Endothelial cell of umbilical vein (primary cell): ENCODE results near the gene RBM25. TPM values are rescaled to one million over a fixed set of nuclear protein-coding genes. Genes with fewer than 3 reads are reported as not detected.

ENCODE experiments used
- BruUV-seq: library from RNA; stranded (reverse); fragments of 400-500 nt; replicated peaks from 2 replicates; lab custom pipeline; 2021; lab: Mats Ljungman, UMichigan
- CTCF ChIA-PET: fragments of 300-600, 350-600 bp; sonication (Branson Sonifier 250); formaldehyde crosslinking; loops from one replicate; lab custom pipeline; 2021; ENCODE audit warnings: antibody characterized with exemption, inconsistent platforms; lab: Charles Lee
- POLR2A ChIA-PET: fragments of 300-600, 350-600 bp; sonication (Branson Sonifier 250); formaldehyde crosslinking; loops from one replicate; lab custom pipeline; 2021; ENCODE audit warnings: antibody characterized with exemption, inconsistent platforms; lab: Charles Lee
- DNase-seq: peaks from one replicate; pipeline ENCODE4 v3.0.0-alpha.2; 2011; ENCODE audit warnings: low read depth, low spot score
- FAIRE-seq: peaks from 2 replicates; lab custom pipeline; 2011; peaks lifted over from hg19 to GRCh38; lab: Jason Lieb, UNC
- H2AFZ ChIP-seq: 2 replicates; pipeline ENCODE4 v1.6.0; 2012; ENCODE audit warnings: low read depth, low read length, control low read depth, inconsistent platforms
- H3K27ac ChIP-seq: 2 replicates; pipeline ENCODE4 v1.5.1; 2011; ENCODE audit warnings: low read depth, mild to moderate bottlenecking, control low read depth, low read length, moderate library complexity; ENCODE audit not compliant: insufficient read depth
- H3K27me3 ChIP-seq, 2 experiments: 2 replicates each; pipeline versions ENCODE4 v1.6.0 to v1.6.1; 2011; ENCODE audit warnings: low read length in 2 of 2, mixed read lengths in 1 of 2; ENCODE audit not compliant: control insufficient read depth in 2 of 2, insufficient read depth in 2 of 2
- H3K36me3 ChIP-seq, 2 experiments: 2 replicates in 1 of 2; 3 replicates in 1 of 2; pipeline ENCODE4 v1.5.1; 2011; ENCODE audit warnings: low read length in 2 of 2, mild to moderate bottlenecking in 1 of 2, moderate library complexity in 1 of 2; ENCODE audit not compliant: control insufficient read depth in 2 of 2, insufficient read depth in 2 of 2; ENCODE audit errors: extremely low read depth in 1 of 2
- H3K4me1 ChIP-seq: 3 replicates; pipeline ENCODE4 v1.5.1; 2011; ENCODE audit warnings: mild to moderate bottlenecking, low read length; ENCODE audit not compliant: control insufficient read depth, insufficient read depth; ENCODE audit errors: extremely low read depth
- H3K4me2 ChIP-seq: 2 replicates; pipeline ENCODE4 v1.6.1; 2011; ENCODE audit warnings: low read length, control low read depth, mixed read lengths; ENCODE audit not compliant: insufficient read depth
- H3K4me3 ChIP-seq, 3 experiments: fragments of 200-600 bp in 1 of 3; sonication (generic), shearing (Covaris generic) in 1 of 3; replicated peaks in 1 of 3; 2 replicates each; pipeline ENCODE4 v1.5.1; 2011 to 2016; ENCODE audit warnings: control low read depth in 3 of 3, low read length in 3 of 3, mild to moderate bottlenecking in 2 of 3, inconsistent platforms in 1 of 3, low read depth in 1 of 3, moderate library complexity in 1 of 3; ENCODE audit not compliant: insufficient read depth in 1 of 3
- H3K79me2 ChIP-seq: 2 replicates; pipeline ENCODE4 v1.6.0; 2012; ENCODE audit warnings: low read length, inconsistent platforms; ENCODE audit not compliant: control insufficient read depth, insufficient read depth
- H3K9ac ChIP-seq: replicated peaks from 2 replicates; pipeline ENCODE3; 2011; ENCODE audit warnings: low read length, control low read depth; ENCODE audit not compliant: insufficient read depth; ENCODE audit errors: extremely low read depth
- H3K9me1 ChIP-seq: replicated peaks from 3 replicates; pipeline ENCODE4 v1.6.0; 2011; ENCODE audit warnings: mild to moderate bottlenecking, low read length; ENCODE audit not compliant: control insufficient read depth, insufficient read depth; ENCODE audit errors: extremely low read depth
- H3K9me3 ChIP-seq: replicated peaks from 2 replicates; pipeline ENCODE4 v1.5.1; 2012; ENCODE audit warnings: low read length, inconsistent platforms; ENCODE audit not compliant: control insufficient read depth, insufficient read depth
- H4K20me1 ChIP-seq: replicated peaks from 2 replicates; pipeline ENCODE3; 2011; ENCODE audit warnings: mild to moderate bottlenecking, low read length; ENCODE audit not compliant: control insufficient read depth, insufficient read depth; ENCODE audit errors: extremely low read depth
- EZH2 ChIP-seq: IDR thresholded peaks from 2 replicates; pipeline ENCODE4 v1.6.1; 2012; ENCODE audit warnings: borderline replicate concordance, low read depth, mild to moderate bottlenecking, moderate library complexity, low read length, inconsistent platforms; ENCODE audit not compliant: severe bottlenecking
- FOS ChIP-seq: IDR thresholded peaks from 2 replicates; pipeline ENCODE4 v1.6.1; 2011; ENCODE audit warnings: mild to moderate bottlenecking, low read length, moderate library complexity, borderline replicate concordance; ENCODE audit not compliant: insufficient read depth
- GATA2 ChIP-seq: IDR thresholded peaks from 2 replicates; pipeline ENCODE4 v1.7.0; 2011; ENCODE audit warnings: low read depth, mild to moderate bottlenecking, moderate library complexity, mixed read lengths, low read length; ENCODE audit not compliant: insufficient read length, insufficient read depth
- JUN ChIP-seq: IDR thresholded peaks from 2 replicates; pipeline ENCODE4 v1.6.1; 2011; ENCODE audit warnings: borderline replicate concordance, low read depth; ENCODE audit not compliant: insufficient read length, insufficient read depth
- MYC ChIP-seq: IDR thresholded peaks from one replicate; pipeline ENCODE4 v1.6.1; 2011; ENCODE audit warnings: mild to moderate bottlenecking, low read depth, low read length
- POLR2A ChIP-seq: IDR thresholded peaks from 2 replicates; pipeline ENCODE4 v1.6.1; 2012; ENCODE audit warnings: low read depth, mild to moderate bottlenecking, control low read depth, low read length
- POLR2AphosphoS5 ChIP-seq: IDR thresholded peaks from 2 replicates; pipeline ENCODE4 v1.6.1; 2012; ENCODE audit warnings: low read depth, mild to moderate bottlenecking, control low read depth, low read length, moderate library complexity; ENCODE audit not compliant: insufficient read depth
- dilution Hi-C: fragments of 300-500 bp; cut with MboI; formaldehyde crosslinking; loops from one replicate; pipeline ENCODE4 v1.15.0; 2019; ENCODE audit warnings: low sequenced_read_pairs; ENCODE audit not compliant: extremely low pct_ligation_motif_present
- intact Hi-C: fragments of 100-400 bp; cut with micrococcal nuclease; formaldehyde crosslinking; loops from one replicate; pipeline ENCODE4 v1.10.0; 2022
- polyA plus RNA-seq, 4 experiments: library from polyadenylated mRNA; depleted of rRNA in 3 of 4; stranded (reverse) in 3 of 4; unstranded in 1 of 4; fragments of >200 nt; gene quantifications; 2 replicates each; pipeline versions ENCODE4 v1.2.1 to v1.2.3, GENCODE V29; 2011 to 2012; ENCODE audit warnings: missing spikeins in 1 of 4
- total RNA-seq: library from RNA; stranded (reverse); gene quantifications from 2 replicates; pipeline ENCODE4 v1.2.3, GENCODE V29; 2021
- TF ChIP-seq, protein P1 (sequence below), 2 donors: IDR thresholded peaks; 1 replicate in 1 of 2; 2 replicates in 1 of 2; pipeline ENCODE4 v1.5.1; 2011; ENCODE audit warnings: low read length in 2 of 2, mild to moderate bottlenecking in 2 of 2, moderate library complexity in 2 of 2, control low read depth in 1 of 2, inconsistent platforms in 1 of 2, low read depth in 1 of 2; ENCODE audit not compliant: insufficient read depth in 1 of 2; ENCODE audit errors: extremely low read depth in 1 of 2
- TF ChIP-seq, protein P2 (sequence below): IDR thresholded peaks from 2 replicates; pipeline ENCODE4 v1.6.1; 2011; ENCODE audit not compliant: insufficient read depth, insufficient read length

Gene RBM25
- total and polyA plus RNA-seq, 2 donors (not counting 3 experiments of a cell fraction or from before 2014, with no cell fraction given), result 20.6 to 86.1 TPM

DNA sequence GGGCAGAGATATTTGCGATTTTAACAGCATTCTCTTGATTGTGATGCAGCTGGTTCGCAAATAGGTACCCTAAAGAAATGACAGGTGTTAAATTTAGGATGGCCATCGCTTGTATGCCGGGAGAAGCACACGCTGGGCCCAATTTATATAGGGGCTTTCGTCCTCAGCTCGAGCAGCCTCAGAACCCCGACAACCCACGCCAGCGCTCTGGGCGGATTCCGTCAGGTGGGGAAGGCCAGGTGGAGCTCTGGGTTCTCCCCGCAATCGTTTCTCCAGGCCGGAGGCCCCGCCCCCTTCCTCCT is 77.7 kb downstream of the RBM25 start:
- H3K27ac ChIP-seq, result no peak overlapping the region
- ChIA-PET POLR2A (interaction anchor here (0.9 kb wide), 1 partner anchor 19 kb away, joined by 3 read pairs; no protein-coding TSS in a partner anchor), CTCF (interaction anchor here (0.7 to 1.8 kb wide), 3 partner anchors 8 to 159 kb away, joined by 3 to 5 read pairs (median 3); no protein-coding TSS in a partner anchor)
- H3K79me2 ChIP-seq, result peaks cover 21% of the 10 kb centered on the region
- peak overlapping the region; percentile 80 for H2AFZ ChIP-seq
- no peaks in the 10 kb centered on the region for H3K27me3 ChIP-seq
- dilution Hi-C loops (no loop called here), intact Hi-C loops (no loop called here)
- no peak for FAIRE-seq
- H3K4me2 ChIP-seq, result peak overlapping the region; percentile 44
- H3K9me3 ChIP-seq, result no peaks in the 10 kb centered on the region
- no peaks in the 10 kb centered on the region for H4K20me1 ChIP-seq
- H3K36me3 ChIP-seq, result no peaks in the 10 kb centered on the region
- H3K9ac ChIP-seq, result peak overlapping the region; percentile 83
- TF ChIP-seq POLR2A (no peak), FOS (no peak), MYC (no peak), POLR2AphosphoS5 (no peak), GATA2 (no peak), EZH2 (no peak), JUN (no peak)
- TF ChIP-seq, protein P1, sequence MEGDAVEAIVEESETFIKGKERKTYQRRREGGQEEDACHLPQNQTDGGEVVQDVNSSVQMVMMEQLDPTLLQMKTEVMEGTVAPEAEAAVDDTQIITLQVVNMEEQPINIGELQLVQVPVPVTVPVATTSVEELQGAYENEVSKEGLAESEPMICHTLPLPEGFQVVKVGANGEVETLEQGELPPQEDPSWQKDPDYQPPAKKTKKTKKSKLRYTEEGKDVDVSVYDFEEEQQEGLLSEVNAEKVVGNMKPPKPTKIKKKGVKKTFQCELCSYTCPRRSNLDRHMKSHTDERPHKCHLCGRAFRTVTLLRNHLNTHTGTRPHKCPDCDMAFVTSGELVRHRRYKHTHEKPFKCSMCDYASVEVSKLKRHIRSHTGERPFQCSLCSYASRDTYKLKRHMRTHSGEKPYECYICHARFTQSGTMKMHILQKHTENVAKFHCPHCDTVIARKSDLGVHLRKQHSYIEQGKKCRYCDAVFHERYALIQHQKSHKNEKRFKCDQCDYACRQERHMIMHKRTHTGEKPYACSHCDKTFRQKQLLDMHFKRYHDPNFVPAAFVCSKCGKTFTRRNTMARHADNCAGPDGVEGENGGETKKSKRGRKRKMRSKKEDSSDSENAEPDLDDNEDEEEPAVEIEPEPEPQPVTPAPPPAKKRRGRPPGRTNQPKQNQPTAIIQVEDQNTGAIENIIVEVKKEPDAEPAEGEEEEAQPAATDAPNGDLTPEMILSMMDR (IDR thresholded peaks at IDR 0.05; ENCODE audit: extremely low read depth in 1 of 2, insufficient read depth in 1 of 2, low read depth in 1 of 2, low read length in 2 of 2), result no peak
- TF ChIP-seq, protein P2, sequence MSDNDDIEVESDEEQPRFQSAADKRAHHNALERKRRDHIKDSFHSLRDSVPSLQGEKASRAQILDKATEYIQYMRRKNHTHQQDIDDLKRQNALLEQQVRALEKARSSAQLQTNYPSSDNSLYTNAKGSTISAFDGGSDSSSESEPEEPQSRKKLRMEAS, result no peak
- no peaks in the 10 kb centered on the region for H3K9me1 ChIP-seq
- no TSS peak for BruUV-seq
- DNase-seq, result no peak
- H3K4me3 ChIP-seq, result peak overlapping the region in 2 of 3 experiments; percentile 69 to 82
- H3K4me1 ChIP-seq, result peaks cover 9% of the 10 kb centered on the region
